ENCODE results near the gene PPIB.

Gene PPIB

DNA sequence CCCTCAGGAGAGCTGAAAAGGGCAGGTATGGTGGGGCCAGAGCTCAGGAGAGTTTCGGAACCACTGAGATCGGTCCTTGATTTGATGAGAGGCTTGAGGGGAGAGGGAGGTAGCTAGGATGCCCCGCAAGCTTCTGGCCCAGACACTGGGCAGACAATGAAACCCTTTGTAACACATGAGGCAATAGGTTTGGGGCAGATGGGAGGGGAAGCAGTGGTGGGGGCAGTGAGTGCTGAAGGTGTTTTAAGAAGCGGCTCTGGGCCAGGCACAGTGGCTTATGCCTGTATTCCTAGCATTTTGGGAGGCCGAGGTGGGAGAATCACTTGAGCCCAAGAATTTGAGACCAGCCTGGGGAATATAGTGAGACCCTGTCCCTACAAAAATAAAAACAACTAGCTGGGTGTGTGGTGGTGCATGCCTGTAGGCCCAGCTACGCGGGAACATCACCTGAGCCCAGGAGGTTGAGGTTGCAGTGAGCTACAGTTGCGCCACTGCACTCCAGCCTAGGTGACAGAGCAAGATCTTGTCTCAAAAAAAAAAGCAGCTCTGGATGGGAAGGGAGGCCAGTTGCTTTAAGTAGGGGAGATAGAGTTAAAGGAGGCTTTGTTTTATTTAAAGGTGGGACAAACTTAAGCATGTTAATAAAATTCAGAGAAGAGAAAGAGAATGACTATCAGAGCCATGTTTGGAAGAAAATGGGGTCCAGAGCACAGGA is 20.9 kb downstream of the PPIB start:
- Mint-ChIP-seq H3K9me3 (no peaks in the 10 kb centered on the region), H3K4me3 (no peak overlapping the region), H3K4me1 (ENCODE audit: low read depth) (peaks cover 25% of the 10 kb centered on the region), H3K27ac (peak overlapping the region; percentile 33), H3K36me3 (ENCODE audit: low read depth) (peaks cover 86% of the 10 kb centered on the region), H3K27me3 (no peaks in the 10 kb centered on the region)
- intact Hi-C loops (cut with micrococcal nuclease), result no loop called here

DNA sequence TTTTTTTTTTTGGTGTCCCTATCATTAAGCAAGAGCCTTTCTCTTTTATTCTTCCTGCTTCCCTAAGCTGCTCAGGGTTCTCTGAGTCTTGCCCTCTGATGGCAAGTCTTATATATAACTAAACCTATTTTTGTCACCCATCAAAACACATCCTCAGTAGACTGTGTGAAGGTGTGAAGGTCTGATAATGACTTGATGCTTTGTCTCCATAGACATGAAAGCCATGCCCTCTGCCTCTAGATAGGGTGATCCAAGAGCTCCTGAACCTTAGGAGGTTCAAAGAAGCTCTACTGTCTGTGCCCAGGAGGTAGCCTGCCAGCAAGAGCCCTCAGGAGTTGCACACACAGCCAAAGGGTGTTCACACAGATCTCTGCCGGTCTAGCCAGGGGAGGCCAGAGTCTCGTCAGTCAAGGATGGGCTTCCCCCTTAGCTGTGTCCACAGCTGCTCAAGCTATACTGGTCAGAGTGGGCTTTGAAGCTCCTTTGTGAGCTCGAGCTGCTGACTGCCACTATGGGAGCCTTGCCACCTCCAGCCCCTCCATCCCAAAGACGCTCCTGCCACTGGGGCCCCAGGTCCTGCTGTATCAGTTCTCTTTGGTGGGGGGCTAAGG is 24.4 kb downstream of the PPIB start:
- H3K4me1 Mint-ChIP-seq (ENCODE audit: low read depth), result peaks cover 22% of the 10 kb centered on the region
- no peak overlapping the region for H3K4me3 Mint-ChIP-seq
- H3K27me3 Mint-ChIP-seq, result no peaks in the 10 kb centered on the region
- H3K36me3 Mint-ChIP-seq (ENCODE audit: low read depth), result peaks cover 95% of the 10 kb centered on the region
- H3K9me3 Mint-ChIP-seq, result no peaks in the 10 kb centered on the region
- H3K27ac Mint-ChIP-seq, result no peak overlapping the region
- intact Hi-C loops (cut with micrococcal nuclease), result loop anchor here (10.0 kb wide), 1 partner anchor 394 kb away; no protein-coding TSS in a partner anchor

- peaks cover 95% of the 10 kb centered on the region for H3K36me3 Mint-ChIP-seq (ENCODE audit: low read depth)
- peaks cover 31% of the 10 kb centered on the region for H3K4me1 Mint-ChIP-seq (ENCODE audit: low read depth)
- intact Hi-C loops (cut with micrococcal nuclease), result loop anchor here (10.0 kb wide), 1 partner anchor 393 kb away; no protein-coding TSS in a partner anchor
- no peak overlapping the region for H3K27ac Mint-ChIP-seq
- no peak overlapping the region for H3K4me3 Mint-ChIP-seq
- no peaks in the 10 kb centered on the region for H3K9me3 Mint-ChIP-seq
- no peaks in the 10 kb centered on the region for H3K27me3 Mint-ChIP-seq
Observed at GRCh38 chr15:64137226-64137833, 25.5 kb downstream of the PPIB start.

GRCh38 chr15:64136347-64136746 is 26.5 kb downstream of the PPIB start:
- no peak overlapping the region for H3K4me3 Mint-ChIP-seq

DNA sequence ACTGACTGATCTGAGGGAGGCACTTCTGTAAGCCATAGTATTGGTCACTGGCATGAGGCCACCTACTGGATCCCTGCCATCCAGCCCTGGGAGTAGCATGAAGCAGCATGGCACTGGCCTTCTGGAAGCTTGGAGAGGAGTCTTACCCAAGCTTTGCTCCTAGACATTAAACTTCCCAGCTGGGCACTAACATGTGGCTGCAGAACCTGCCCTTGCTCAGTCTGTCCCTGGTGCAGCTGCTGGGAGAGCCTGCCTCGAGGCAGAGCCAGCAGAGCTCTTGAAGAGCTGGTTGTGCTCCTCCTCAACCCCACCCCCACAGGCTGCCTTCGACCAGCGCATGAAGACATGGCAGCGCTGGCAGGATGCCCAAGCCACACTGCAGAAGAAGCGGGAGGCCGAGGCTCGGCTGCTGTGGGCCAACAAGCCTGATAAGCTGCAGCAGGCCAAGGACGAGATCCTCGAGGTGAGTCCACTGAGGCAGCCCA is 28.4 kb downstream of the PPIB start:
- intact Hi-C loops (cut with micrococcal nuclease), result loop anchor here (10.0 kb wide), 1 partner anchor 390 kb away; no protein-coding TSS in a partner anchor
- Mint-ChIP-seq H3K4me1 (ENCODE audit: low read depth) (peaks cover 14% of the 10 kb centered on the region), H3K36me3 (ENCODE audit: low read depth) (peaks cover 96% of the 10 kb centered on the region), H3K27ac (no peak overlapping the region), H3K9me3 (no peaks in the 10 kb centered on the region), H3K27me3 (no peaks in the 10 kb centered on the region), H3K4me3 (no peak overlapping the region)

More at GRCh38 chr15:64136347-64136746, 26.5 kb downstream of the PPIB start:
- H3K4me1 Mint-ChIP-seq (ENCODE audit: low read depth), result peaks cover 28% of the 10 kb centered on the region
- peaks cover 95% of the 10 kb centered on the region for H3K36me3 Mint-ChIP-seq (ENCODE audit: low read depth)
- no peaks in the 10 kb centered on the region for H3K9me3 Mint-ChIP-seq
- no peaks in the 10 kb centered on the region for H3K27me3 Mint-ChIP-seq
- intact Hi-C loops (cut with micrococcal nuclease), result loop anchor here (10.0 kb wide), 1 partner anchor 392 kb away; no protein-coding TSS in a partner anchor
- no peak overlapping the region for H3K27ac Mint-ChIP-seq

DNA sequence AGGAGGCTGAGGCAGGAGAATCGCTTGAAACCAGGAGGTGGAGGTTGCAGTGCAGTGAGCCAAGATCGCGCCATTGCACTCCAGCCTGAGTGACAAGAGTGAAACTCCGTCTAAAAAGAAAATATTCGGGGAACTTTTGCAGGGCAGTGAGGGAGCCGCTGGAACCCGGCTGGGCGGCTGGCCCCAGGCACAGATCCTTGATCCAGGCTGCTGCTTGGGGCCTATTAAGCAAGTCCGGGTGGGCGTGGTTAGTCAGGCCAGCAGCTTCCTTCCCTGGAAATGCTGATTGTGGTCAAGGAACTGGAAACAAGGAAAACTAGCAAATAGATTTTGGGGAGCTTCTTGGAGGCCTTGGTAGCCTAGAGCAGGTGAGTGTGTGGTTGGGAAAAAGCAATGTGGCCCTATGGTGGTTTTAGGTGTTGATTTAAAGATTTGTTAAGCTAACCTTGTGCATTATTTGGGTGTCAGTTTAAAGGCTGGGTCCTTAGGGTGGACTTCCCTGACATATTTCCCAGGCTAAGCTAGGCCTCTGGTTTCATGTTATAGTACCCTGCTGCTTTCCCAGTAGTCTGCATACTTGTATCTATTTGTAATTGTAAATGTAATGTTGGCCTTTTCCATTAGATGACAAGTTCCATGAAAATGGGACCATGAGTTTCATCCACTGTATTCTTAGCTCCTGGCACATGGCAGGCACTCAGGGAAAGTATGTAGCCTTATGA is 29.0 kb downstream of the PPIB start:
- H3K4me3 Mint-ChIP-seq, result no peak overlapping the region
- intact Hi-C loops (cut with micrococcal nuclease), result loop anchor here (10.0 kb wide), 1 partner anchor 389 kb away; no protein-coding TSS in a partner anchor
- H3K36me3 Mint-ChIP-seq (ENCODE audit: low read depth), result peaks cover 100% of the 10 kb centered on the region
- no peaks in the 10 kb centered on the region for H3K9me3 Mint-ChIP-seq
- no peak overlapping the region for H3K27ac Mint-ChIP-seq
- H3K4me1 Mint-ChIP-seq (ENCODE audit: low read depth), result peaks cover 14% of the 10 kb centered on the region
- H3K27me3 Mint-ChIP-seq, result no peaks in the 10 kb centered on the region

- H3K4me3 Mint-ChIP-seq, result no peak overlapping the region
- no peak overlapping the region for H3K27ac Mint-ChIP-seq
- H3K9me3 Mint-ChIP-seq, result no peaks in the 10 kb centered on the region
- H3K36me3 Mint-ChIP-seq (ENCODE audit: low read depth), result peaks cover 100% of the 10 kb centered on the region
- intact Hi-C loops (cut with micrococcal nuclease), result loop anchor here (10.0 kb wide), 1 partner anchor 387 kb away; no protein-coding TSS in a partner anchor
- H3K27me3 Mint-ChIP-seq, result no peaks in the 10 kb centered on the region
- peaks cover 14% of the 10 kb centered on the region for H3K4me1 Mint-ChIP-seq (ENCODE audit: low read depth)
Observed at GRCh38 chr15:64132217-64132616, 30.6 kb downstream of the PPIB start.

DNA sequence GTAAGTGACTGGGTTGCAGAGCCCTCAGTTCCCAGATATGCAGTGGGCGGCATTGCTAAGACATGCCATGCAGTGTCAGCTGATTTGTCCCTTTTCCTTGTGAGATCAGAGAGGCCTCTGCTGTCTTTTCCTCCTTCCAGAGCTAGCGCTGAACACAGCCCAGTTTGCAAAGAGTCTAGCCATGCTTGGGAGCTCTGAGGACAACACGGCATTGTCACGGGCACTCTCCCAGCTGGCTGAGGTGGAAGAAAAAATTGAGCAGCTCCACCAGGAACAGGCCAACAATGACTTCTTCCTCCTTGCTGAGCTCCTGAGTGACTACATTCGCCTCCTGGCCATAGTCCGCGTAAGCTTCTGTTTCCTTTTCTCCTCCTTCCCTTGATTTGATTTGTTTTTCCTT is 31.3 kb downstream of the PPIB start:
- Mint-ChIP-seq H3K4me3 (no peak overlapping the region), H3K9me3 (no peaks in the 10 kb centered on the region), H3K4me1 (ENCODE audit: low read depth) (peaks cover 14% of the 10 kb centered on the region), H3K36me3 (ENCODE audit: low read depth) (peaks cover 100% of the 10 kb centered on the region), H3K27ac (no peak overlapping the region), H3K27me3 (no peaks in the 10 kb centered on the region)
- intact Hi-C loops (cut with micrococcal nuclease), result loop anchor here (10.0 kb wide), 1 partner anchor 387 kb away; no protein-coding TSS in a partner anchor

DNA sequence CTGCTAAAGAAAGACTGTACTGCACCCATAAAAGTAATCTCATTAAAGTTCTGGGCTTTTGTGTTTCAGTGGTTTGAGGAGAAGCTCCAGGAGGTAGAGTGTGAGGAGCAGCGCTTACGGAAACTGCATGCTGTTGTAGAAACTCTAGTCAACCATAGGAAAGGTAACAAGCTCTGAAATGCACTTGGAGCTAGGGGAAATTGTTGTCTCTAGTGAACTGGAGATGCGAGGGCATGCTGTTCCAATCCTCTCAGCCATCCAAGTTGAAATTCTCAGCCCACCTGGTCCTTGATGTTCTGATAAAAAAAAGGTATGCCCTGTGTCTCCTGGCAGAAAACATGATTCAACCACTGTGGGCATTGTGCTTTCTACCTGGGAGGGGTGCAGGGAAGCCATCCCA is 32.7 kb downstream of the PPIB start:
- intact Hi-C loops (cut with micrococcal nuclease), result loop anchor here (10.0 kb wide), 1 partner anchor 385 kb away; no protein-coding TSS in a partner anchor
- Mint-ChIP-seq H3K27me3 (no peaks in the 10 kb centered on the region), H3K27ac (no peak overlapping the region), H3K4me1 (ENCODE audit: low read depth) (peaks cover 14% of the 10 kb centered on the region), H3K4me3 (no peak overlapping the region), H3K9me3 (no peaks in the 10 kb centered on the region), H3K36me3 (ENCODE audit: low read depth) (peaks cover 100% of the 10 kb centered on the region)

GRCh38 chr15:64127521-64128270 is 35.1 kb downstream of the PPIB start:
- no peaks in the 10 kb centered on the region for H3K27me3 Mint-ChIP-seq
- H3K36me3 Mint-ChIP-seq (ENCODE audit: low read depth), result peaks cover 100% of the 10 kb centered on the region
- no peak overlapping the region for H3K27ac Mint-ChIP-seq
- no peak overlapping the region for H3K4me3 Mint-ChIP-seq
- peaks cover 2% of the 10 kb centered on the region for H3K4me1 Mint-ChIP-seq (ENCODE audit: low read depth)
- H3K9me3 Mint-ChIP-seq, result no peaks in the 10 kb centered on the region
- intact Hi-C loops (cut with micrococcal nuclease), result no loop called here

GRCh38 chr15:64125978-64126377 is 36.8 kb downstream of the PPIB start:
- intact Hi-C loops (cut with micrococcal nuclease), result no loop called here

GRCh38 chr15:64122936-64123351 is 39.9 kb downstream of the PPIB start:
- peaks cover 98% of the 10 kb centered on the region for H3K36me3 Mint-ChIP-seq (ENCODE audit: low read depth)

More at GRCh38 chr15:64125978-64126377, 36.8 kb downstream of the PPIB start:
- Mint-ChIP-seq H3K36me3 (ENCODE audit: low read depth) (peaks cover 98% of the 10 kb centered on the region), H3K27me3 (no peaks in the 10 kb centered on the region), H3K4me3 (no peak overlapping the region), H3K4me1 (ENCODE audit: low read depth) (no peaks in the 10 kb centered on the region), H3K27ac (no peak overlapping the region), H3K9me3 (no peaks in the 10 kb centered on the region)

GRCh38 chr15:64122444-64122843 is 40.4 kb downstream of the PPIB start:
- H3K4me1 Mint-ChIP-seq (ENCODE audit: low read depth), result no peaks in the 10 kb centered on the region
- no peak overlapping the region for H3K27ac Mint-ChIP-seq
- no peaks in the 10 kb centered on the region for H3K27me3 Mint-ChIP-seq
- intact Hi-C loops (cut with micrococcal nuclease), result no loop called here
- peaks cover 98% of the 10 kb centered on the region for H3K36me3 Mint-ChIP-seq (ENCODE audit: low read depth)
- H3K9me3 Mint-ChIP-seq, result no peaks in the 10 kb centered on the region
- H3K4me3 Mint-ChIP-seq, result no peak overlapping the region

More at GRCh38 chr15:64122936-64123351, 39.9 kb downstream of the PPIB start:
- no peak overlapping the region for H3K4me3 Mint-ChIP-seq
- no peaks in the 10 kb centered on the region for H3K4me1 Mint-ChIP-seq (ENCODE audit: low read depth)
- intact Hi-C loops (cut with micrococcal nuclease), result no loop called here
- H3K27ac Mint-ChIP-seq, result no peak overlapping the region
- H3K9me3 Mint-ChIP-seq, result no peaks in the 10 kb centered on the region
- no peaks in the 10 kb centered on the region for H3K27me3 Mint-ChIP-seq

Data from dendritic cell treated with granulocyte-macrophage colony-stimulating factor and Interleukin-4, amounts not matched to agents 40 ng/mL and 50 ng/mL, for 4 days (primary cell).